ENCODE results near the gene NAV2. TPM values are rescaled to one million over a fixed set of nuclear protein-coding genes. Genes with fewer than 3 reads are reported as not detected.
"Not testable (repeated sequence)": the region's sequence is repeated elsewhere in the genome, so short reads cannot be mapped to it uniquely, and the experiment has no call there.

NAV2 gene
- total RNA-seq, 4 donors from 2014 or later: 9.1 to 34.7 (median 22.2) TPM

DNA sequence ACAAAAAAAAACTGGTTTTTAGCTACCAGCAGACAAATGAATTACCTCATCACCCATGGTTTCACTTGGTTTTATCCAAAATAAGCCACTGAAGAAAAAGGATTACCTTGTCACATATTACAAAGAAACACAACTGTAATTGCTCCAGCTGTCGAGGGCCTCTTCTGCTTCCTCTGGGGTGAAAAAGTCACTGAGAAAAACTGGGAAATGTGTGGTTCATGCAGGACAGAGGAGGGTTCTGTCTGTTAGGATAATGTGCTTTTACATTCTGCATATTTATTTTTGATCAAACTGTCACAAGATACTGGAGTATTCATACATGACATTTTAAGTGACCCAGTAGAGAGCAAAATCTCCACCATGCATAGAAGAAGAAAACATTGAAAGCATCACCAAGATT is 211.7 kb downstream of the NAV2 start:
- Histone ChIP-seq H3K9me3 (no peaks in the 10 kb centered on the region), H3K4me1 (no peaks in the 10 kb centered on the region), H3K27me3 (no peaks in the 10 kb centered on the region), H3K27ac (no peak overlapping the region), H3K36me3 (no peaks in the 10 kb centered on the region), H3K4me3 (no peak overlapping the region)
- no peak for DNase-seq (ENCODE audit: low spot score in 2 of 2)
- WGBS: 82% methylated on average over 1 of the region's 1 CpG
- TF ChIP-seq EP300 (IDR thresholded peaks at IDR 0.05) (no peak), POLR2AphosphoS5 (IDR thresholded peaks at IDR 0.05) (no peak), POLR2A (IDR thresholded peaks at IDR 0.05) (no peak)
- TF ChIP-seq, protein P1, sequence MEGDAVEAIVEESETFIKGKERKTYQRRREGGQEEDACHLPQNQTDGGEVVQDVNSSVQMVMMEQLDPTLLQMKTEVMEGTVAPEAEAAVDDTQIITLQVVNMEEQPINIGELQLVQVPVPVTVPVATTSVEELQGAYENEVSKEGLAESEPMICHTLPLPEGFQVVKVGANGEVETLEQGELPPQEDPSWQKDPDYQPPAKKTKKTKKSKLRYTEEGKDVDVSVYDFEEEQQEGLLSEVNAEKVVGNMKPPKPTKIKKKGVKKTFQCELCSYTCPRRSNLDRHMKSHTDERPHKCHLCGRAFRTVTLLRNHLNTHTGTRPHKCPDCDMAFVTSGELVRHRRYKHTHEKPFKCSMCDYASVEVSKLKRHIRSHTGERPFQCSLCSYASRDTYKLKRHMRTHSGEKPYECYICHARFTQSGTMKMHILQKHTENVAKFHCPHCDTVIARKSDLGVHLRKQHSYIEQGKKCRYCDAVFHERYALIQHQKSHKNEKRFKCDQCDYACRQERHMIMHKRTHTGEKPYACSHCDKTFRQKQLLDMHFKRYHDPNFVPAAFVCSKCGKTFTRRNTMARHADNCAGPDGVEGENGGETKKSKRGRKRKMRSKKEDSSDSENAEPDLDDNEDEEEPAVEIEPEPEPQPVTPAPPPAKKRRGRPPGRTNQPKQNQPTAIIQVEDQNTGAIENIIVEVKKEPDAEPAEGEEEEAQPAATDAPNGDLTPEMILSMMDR (IDR thresholded peaks at IDR 0.05): no peak

DNA sequence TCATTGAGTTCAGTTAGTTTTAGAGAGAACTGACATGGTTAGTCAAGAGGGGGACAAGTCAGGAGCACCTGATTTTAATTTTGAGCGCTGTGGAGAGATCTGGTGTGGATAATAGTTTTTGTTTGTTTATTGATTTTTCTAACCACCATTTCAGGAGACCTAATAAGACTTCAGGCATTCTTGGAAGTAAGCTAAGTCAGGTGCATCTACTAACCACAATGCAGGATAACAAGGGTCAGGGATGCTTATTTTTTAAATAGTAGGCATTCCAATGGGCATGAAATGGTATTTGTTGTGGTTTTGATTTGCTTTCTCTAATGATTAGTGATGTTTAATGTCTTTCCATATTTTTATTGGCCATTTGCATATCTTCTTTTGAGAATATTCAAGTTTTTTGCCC is 212.1 kb downstream of the NAV2 start:
- Histone ChIP-seq H3K9me3 (no peaks in the 10 kb centered on the region), H3K36me3 (no peaks in the 10 kb centered on the region), H3K27ac (no peak overlapping the region), H3K4me1 (no peaks in the 10 kb centered on the region), H3K27me3 (no peaks in the 10 kb centered on the region), H3K4me3 (no peak overlapping the region)
- 58% methylated on average over 1 of the region's 1 CpG for WGBS
- no peak for DNase-seq (ENCODE audit: low spot score in 2 of 2)
- TF ChIP-seq EP300 (IDR thresholded peaks at IDR 0.05): no peak
- TF ChIP-seq POLR2A (IDR thresholded peaks at IDR 0.05): no peak
- TF ChIP-seq, protein P1 (IDR thresholded peaks at IDR 0.05): no peak
- no peak for TF ChIP-seq POLR2AphosphoS5 (IDR thresholded peaks at IDR 0.05)

DNA sequence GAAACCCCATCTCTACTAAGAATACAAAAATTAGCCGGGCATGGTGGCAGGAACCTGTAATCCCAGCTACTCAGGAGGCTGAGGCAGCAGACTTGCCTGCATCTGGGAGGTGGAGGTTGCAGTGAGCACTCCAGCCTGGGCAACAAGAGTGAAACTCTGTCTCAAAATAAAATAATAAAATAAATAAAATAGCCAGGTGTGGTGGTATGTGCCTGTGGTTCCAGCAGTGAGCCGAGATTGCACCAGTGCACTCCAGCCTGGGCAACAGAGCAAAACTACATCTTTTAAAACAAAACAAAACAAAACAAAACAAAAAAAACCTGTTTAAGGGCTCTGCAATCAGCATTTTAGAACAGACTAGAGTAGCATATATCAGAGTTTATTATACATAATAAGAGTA is 214.8 kb downstream of the NAV2 start:
- H3K27me3 ChIP-seq; DNase-seq (ENCODE audit: low spot score in 2 of 2); H3K4me1 ChIP-seq; H3K27ac ChIP-seq; H3K36me3 ChIP-seq; H3K4me3 ChIP-seq; H3K9me3 ChIP-seq: not testable (repeated sequence)
- 87% methylated on average over 2 of the region's 2 CpGs for WGBS

DNA sequence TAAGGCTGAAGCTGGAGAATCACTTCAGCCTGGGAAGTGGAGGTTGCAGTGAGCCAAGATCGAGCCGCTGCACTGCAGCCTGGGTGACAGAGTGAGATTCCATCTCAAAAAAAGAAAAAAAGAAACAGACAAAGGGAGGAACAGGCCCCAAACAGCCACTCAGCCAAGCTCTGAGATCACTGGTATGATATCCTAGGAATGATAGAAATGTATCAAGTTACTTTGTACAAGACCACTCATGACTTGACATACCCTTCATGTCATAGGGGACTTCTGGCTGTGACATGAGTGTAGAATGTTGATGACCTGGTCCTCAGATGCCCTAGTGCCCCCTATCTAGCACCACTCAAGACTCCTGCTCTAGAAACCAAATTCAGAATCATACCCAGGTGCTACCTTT is 216.5 kb downstream of the NAV2 start:
- no peak overlapping the region for H3K27ac ChIP-seq
- no peak for DNase-seq (ENCODE audit: low spot score in 2 of 2)
- H3K4me1 ChIP-seq: peaks cover 3% of the 10 kb centered on the region
- no peak overlapping the region for H3K4me3 ChIP-seq
- no peaks in the 10 kb centered on the region for H3K27me3 ChIP-seq
- no peaks in the 10 kb centered on the region for H3K9me3 ChIP-seq
- peaks cover 13% of the 10 kb centered on the region for H3K36me3 ChIP-seq
- WGBS: 83% methylated on average over 2 of the region's 2 CpGs
- TF ChIP-seq POLR2A (IDR thresholded peaks at IDR 0.05): no peak
- TF ChIP-seq, protein P1 (IDR thresholded peaks at IDR 0.05): no peak
- TF ChIP-seq EP300 (IDR thresholded peaks at IDR 0.05): no peak
- TF ChIP-seq POLR2AphosphoS5 (IDR thresholded peaks at IDR 0.05): no peak

DNA sequence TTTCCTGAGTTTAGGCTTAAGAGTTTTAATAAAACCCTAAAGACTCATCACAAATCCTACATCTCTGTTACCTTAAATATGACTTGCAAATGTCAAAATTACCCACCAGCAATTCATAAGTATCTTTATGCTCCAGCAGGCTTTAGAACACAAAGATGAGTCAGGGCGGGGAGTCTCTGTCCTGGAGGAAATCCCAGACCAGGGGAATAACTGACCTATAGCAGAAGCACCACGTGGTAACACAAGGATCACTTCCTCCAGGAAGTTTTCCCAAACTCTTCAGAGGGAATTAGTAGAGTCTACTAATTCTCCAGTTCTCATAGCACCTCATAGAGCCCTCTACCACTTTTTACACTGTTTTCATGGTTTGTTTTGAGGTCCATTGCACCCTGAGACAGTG is 217.0 kb downstream of the NAV2 start:
- WGBS: 86% methylated on average over 2 of the region's 2 CpGs
- Histone ChIP-seq H3K36me3 (peaks cover 17% of the 10 kb centered on the region), H3K27ac (no peak overlapping the region), H3K27me3 (no peaks in the 10 kb centered on the region), H3K9me3 (no peaks in the 10 kb centered on the region), H3K4me3 (no peak overlapping the region), H3K4me1 (peaks cover 3% of the 10 kb centered on the region)
- no peak for TF ChIP-seq POLR2AphosphoS5 (IDR thresholded peaks at IDR 0.05)
- no peak for DNase-seq (ENCODE audit: low spot score in 2 of 2)

DNA sequence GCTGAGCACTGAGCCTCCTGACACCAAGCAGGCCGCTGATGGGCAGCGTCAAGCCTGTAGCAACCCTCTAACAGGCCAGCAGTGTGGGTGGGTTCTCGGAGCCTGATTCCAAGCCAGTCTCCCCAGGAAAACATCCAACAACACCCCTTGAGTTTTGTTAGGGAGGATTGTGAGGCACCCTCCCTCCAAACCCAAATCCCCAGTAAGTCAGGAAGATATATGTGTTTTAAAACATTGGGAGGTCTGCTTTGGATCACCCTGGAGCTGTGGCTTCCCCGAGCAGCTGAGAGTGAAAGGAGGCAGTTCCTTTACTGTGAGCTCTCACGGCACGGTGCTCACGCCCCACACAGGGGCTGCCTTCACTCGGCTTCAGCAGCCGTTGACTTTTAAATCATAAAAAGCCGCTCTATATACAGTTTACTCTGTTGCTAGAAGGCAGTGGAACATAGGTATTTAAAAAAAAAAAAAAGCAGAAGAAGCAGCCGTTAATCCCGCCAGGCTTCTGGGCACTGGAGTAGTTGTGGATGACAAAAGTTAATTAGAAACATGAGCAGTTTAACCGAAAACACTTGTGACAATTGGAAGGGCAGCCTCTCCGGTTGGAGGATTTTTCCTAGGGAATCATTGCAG is 218.6 kb downstream of the NAV2 start:
- no peaks in the 10 kb centered on the region for H3K9me3 ChIP-seq
- no peak for DNase-seq (ENCODE audit: low spot score in 2 of 2)
- peaks cover 17% of the 10 kb centered on the region for H3K36me3 ChIP-seq
- peaks cover 3% of the 10 kb centered on the region for H3K4me1 ChIP-seq
- no peak overlapping the region for H3K27ac ChIP-seq
- TF ChIP-seq POLR2AphosphoS5 (IDR thresholded peaks at IDR 0.05) (no peak), EP300 (IDR thresholded peaks at IDR 0.05) (no peak), POLR2A (IDR thresholded peaks at IDR 0.05) (no peak)
- TF ChIP-seq, protein P1 (IDR thresholded peaks at IDR 0.05): no peak
- H3K27me3 ChIP-seq: no peaks in the 10 kb centered on the region
- WGBS: 44% methylated on average over 14 of the region's 14 CpGs
- H3K4me3 ChIP-seq: no peak overlapping the region
